HG03520 (cell line): ENCODE measurements around the gene KNSTRN.

ENCODE experiments used
- ATAC-seq: cut with Tn5 transposase; IDR thresholded peaks from one replicate; pipeline ENCODE4 v1.9.1; 2021; ENCODE audit warnings: mild to moderate bottlenecking, moderate library complexity; ENCODE audit not compliant: unreplicated experiment

KNSTRN gene

DNA sequence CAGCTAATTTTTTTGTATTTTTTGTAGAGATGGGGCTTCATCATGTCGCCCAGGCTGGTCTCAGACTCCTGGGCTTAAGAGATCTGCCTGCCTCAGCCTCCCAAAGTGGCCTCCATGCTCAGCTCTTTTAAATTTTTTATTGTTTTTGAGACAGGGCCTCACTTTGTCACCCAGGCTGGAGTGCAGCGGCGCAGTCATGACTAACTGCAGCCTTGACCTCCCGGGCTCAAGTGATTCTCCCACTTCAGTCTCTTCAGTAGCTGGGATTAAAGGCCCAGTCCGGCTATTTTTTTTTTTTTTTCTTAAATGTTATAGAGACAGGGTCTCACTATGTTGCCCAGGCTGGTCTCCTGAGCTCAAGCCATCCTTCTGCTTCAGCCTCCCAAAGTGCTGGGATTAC lies 43.2 kb downstream of the KNSTRN start:
- ATAC-seq: no peak

- ATAC-seq: no peak
Measured at GRCh38 chr15:40427188-40427587, 44.7 kb downstream of the KNSTRN start.

GRCh38 chr15:40428185-40428584 lies 45.7 kb downstream of the KNSTRN start:
- no peak for ATAC-seq

- ATAC-seq: no peak
Measured at GRCh38 chr15:40429068-40429710, 46.7 kb downstream of the KNSTRN start.

GRCh38 chr15:40430271-40430805 lies 47.8 kb downstream of the KNSTRN start:
- ATAC-seq: no peak

DNA sequence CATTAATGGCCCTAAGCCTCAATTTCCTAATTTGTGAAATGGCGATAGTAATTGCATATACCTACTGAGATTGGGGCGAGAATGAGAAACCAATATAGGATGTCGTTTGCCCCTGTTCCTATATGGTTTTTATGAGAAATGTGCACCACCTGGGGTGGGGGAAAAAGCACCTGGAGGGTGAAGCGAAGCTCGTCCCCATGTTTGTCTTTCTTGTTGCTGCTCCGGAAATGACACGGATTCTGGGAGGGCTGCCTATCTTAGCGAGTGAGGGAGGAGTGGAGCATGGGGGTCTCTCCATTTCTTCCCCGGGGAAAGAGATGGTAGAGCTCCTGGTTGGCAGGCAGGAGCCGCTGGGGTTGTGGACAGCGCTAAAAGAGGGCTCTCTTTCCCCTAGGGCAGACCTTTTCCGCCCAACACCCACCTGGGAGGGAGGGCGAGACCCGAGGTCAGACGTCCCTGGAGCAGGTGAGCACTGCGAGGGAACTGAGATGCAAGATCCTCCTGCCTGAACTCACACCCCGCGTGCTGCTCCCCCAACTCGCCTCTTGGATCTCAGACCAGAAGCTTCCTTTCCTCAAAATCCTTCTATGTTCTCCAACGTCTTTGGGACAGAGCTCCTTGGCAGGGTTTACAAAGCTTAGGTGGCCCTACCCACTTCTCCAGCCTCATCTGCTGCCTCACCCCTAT lies 52.6 kb downstream of the KNSTRN start:
- no peak for ATAC-seq

DNA sequence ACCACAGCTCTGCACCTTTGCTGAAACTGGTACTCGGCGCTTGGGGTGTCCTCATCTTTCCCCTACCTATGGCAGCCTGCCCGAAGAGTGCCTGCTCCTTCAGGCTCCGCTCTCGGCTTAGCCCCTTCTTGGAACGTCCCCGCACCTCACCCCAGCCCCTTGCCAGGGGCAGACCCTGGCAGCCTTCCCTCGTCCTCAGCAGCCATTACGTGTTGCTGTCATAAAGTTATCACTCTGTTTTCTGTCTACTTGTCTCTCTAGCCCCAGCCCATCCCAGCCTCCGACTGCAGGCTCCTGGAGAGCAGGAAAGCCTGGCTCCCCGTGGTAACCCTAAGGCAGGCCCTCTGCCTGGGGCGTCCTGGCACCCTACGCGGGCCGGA lies 53.2 kb downstream of the KNSTRN start:
- no peak for ATAC-seq

DNA sequence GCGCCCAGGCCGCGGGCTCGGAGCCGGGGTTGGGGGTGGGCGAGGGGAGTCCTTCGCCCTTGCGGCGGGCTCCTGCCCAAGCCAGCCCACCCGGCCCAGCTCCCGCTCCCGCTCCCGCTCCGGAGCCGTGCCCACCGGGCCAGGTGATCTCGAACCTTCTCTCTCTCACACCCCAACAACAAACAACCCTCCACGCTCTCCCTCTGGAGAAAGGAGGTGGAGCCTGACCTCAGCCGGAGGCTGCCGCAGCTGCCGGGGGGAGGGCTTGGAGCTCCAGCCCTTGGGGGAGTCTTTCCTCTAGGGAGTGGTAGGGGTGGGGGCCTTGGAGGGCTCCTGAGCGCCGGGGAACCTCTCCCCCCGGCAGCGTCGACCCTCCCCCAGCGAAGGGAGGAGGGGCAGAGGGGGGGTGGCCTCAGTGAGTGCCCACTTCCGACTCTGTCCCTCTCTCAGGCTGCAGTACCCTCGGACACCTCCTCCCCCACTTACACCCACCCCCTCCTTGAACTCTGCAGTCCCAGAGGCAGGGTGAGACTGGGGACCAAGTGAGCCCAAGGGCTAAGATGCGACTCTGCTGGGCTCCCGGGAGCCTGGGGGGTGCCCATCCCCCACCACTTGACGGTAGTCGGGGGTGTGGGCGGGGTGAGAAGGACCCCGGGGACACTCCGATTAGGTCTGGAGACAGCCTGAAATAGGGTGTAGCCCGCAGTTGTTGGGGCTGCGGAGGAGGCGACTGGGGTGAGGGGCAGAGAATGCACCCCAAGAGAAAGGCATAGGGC lies 53.8 kb downstream of the KNSTRN start:
- no peak for ATAC-seq

DNA sequence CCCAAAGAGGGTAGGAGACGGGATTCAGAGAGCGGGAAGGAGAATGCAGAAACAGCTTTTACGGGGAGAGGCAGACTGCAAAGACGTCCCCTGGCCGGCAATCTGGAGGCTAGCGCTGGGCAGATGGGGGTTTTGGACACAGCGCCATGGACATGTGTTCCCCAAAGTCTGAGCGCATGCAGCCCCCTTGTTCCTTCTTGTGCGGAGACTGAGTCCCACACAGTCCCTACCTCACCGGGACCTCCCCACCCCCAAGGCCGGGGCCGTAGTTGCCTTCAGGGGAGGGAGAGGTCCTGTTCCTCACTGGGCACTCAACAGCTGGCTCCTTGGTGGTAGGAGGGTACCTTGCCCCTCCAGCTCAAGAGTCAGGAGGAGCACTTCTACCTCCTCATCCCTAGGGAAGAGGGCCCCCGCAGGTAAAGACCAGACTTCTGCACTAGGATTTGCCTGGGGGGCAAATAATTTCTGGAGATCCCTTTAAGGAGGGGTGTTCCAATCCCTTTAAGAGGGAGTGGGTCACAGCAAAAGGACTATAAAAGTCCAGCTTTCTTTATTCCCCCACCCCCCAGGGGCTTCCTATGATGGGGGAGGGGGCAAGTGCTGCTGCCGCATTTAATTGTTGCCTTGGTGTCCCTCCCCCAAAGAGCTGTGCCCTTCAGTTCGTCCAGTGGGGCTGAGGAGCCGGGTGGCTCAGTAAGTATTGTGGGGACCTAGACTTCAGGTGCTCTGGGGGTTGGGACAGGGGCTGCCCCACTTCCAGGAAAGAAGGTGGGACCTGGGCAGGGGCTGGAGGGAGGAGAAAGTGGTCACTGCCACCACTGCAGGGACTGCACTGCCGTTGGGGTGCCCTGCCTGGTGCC lies 54.6 kb downstream of the KNSTRN start:
- ATAC-seq: no peak

GRCh38 chr15:40437752-40438687 lies 55.5 kb downstream of the KNSTRN start:
- no peak for ATAC-seq

DNA sequence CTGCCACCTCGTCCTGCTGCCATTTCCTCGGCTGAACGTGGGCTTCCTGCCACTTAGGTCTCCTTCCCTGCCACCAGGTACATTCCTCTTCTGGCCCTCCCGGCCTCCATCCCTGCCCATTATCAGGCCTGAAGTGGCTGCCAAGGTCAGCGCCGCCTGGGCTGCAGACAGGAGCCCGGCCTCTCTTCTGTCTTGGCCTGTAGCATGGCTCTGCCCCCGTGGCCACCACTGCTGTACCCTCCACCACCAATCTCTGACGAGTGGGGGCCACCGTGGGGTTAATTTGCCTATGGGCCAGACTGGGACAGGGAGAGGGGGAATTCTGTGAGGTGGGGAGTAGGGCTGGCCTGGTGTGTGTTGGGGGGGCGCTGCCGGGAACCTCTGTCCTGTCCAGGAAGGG lies 56.2 kb downstream of the KNSTRN start:
- no peak for ATAC-seq

DNA sequence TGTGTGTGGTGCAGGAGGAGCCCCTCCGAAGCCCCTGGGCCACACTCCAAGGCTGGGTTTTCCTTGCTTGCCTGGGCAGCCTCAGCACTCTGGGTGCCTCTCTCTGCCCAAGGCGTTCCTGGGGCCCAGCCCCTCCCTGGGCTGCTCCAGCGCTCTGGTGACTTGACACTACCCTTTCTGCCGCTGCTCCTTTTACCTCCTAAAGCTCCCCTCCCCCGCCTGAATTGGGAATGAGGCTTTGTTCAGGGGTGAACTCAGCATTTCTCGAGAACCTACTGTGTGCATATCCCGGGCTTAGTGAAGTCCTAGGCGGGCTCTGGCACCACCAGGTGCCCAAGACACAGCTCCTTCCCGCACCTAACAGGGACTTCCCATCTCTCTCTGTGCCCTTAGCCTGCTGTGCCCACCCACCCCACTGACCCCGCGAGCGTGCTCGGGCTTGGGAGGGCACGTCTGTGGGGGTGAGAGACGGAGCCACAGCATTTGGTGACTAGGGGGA lies 57.0 kb downstream of the KNSTRN start:
- no peak for ATAC-seq

- no peak for ATAC-seq
Measured at GRCh38 chr15:40439960-40440742, 57.6 kb downstream of the KNSTRN start.

DNA sequence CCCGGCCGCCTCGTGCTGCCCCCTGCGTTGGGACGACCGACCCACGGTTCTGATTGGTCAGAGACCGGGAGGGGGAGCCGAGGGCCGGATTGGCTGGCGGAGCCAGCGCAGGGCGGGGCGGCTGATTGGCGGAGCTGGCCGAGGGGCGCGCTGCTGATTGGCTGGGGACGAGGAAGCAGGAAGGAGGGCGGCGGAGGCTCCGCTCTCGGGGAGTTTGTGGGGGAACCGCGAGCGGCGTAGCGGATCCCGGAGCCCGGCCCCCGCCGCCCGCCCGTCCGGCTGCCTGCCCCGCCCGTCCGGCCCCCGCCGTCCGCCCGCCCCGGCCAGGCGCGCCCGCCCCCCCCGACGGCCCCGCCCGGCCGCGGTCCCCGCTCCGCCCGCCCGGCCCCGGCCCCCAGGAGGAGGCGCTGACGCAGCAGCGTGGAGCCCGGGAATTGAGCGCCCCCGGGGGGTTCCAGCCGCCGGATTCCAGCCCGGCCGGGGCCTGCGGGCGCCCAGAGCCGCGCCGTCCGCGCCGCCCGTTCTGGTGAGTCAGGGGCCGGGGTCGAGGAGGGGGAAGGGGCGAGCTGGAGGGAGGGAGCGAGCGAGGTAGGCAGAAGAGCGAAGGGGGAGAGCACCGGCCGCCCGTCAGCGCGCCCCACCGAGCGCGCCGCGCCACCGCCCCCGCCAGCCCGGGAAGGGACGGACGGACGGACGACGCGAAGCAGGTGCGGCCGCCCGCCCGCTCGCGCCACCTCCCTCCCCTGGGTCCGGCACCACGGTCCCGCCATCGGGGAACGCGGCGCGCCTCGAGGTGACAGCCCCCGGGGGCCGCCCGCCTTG lies 58.4 kb downstream of the KNSTRN start, which contains the start of gene BAHD1:
BAHD1 (plus strand) TSS at position 211 of the 822 bp plus-strand sequence. CDS start 17,512 bp downstream, outside the sequence.
- peak; percentile 82 for ATAC-seq

DNA sequence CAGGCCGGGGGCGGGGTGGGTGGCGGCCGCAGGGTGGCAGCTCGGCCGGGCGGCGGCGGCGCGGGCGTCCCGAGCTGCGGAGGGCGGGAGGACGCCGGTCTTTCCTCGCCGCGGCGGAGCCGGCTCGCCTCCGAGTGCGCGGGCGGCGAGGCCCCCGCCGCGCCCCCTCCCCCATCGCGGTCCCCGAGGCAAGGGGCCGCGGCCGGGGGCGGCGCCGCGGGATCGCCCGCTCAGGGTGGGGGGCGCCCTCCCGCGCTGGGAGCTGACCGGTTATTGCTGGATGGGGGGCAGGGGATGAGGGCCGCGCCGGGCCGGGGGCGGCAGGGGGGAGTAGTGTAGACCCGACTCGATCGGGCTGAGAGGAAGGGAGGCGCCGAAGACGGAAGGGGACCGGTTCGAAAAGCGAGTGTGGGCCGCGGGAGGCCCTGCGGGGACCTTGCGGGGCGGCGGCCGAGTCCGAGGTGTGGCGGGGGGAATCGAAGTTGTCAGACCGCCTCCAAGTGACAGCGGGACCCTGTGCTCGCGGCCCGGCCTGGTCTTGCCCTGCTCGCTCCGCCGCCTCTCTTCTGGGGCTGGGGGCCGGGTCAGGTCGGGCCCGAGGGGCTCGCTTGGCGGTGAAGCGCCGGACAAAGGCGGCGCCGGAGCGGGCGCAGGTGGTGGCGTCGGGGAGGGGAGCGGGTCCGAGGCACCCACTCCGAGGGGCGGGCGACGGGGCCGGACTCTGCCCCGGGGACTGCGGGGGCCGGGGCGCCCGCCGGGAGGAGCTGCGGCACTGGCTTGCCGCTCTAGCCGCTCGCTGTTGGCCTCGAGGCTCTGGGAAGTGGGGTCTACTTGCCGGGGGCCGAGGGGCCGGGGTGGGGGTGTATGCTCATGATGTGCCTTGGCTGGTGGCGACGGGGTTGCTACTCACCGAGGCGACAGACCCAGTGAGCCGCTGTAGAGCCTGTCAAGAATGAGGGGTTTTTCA lies 59.3 kb downstream of the KNSTRN start:
- ATAC-seq: no peak

- no peak for ATAC-seq
Measured at GRCh38 chr15:40443255-40443654, 60.7 kb downstream of the KNSTRN start.

GRCh38 chr15:40443846-40444245 lies 61.3 kb downstream of the KNSTRN start:
- no peak for ATAC-seq
